ENCODE results near the gene NGEF.

Gene NGEF

DNA sequence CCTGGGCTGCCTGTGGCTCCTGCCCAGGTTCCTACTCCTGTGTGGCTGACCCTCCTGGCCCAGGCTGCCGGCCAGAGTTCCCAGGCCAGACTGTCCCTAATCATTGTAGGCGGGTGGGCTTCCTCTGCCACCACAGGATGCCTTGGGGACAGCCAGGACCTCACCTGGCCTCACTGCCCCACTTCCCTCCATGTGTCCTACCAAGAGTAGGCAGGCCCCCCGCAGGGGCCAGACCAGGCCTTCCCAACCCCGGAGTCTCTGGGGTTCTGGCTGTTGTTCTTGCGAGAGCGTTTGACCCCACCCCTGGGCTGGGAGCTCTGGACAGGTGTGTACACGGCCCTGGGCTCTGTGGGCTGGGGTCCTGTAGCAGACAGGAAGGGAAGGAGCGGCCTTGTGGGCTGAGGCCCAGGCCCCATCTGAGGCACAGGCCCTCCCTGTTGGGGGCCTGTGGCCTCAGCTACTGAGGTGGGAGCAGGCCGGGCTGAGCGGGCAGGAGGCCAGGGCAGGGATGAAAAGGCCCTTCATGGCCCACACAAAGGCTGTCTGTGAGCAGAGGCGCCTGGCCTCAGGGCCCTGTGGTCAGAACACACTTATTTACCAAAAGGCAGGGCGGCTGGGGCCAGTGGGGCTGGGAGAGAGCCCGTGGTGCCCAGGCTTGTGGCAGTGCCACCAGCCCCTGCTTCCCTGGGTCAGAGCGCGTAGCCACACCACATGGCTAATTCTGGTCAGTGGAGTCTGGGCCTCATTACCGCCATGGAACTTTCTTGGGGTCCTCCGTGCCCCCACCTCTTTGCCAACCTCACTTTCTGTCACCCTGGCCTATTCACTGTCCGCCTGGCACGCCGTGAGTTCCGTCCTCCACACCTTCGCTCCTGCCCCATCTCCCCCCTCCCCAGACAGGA, 141.0 kb downstream of the NGEF start:
- no peak overlapping the region for H3K27ac ChIP-seq (replicated peaks)
- no peak overlapping the region for H3K4me3 ChIP-seq (replicated peaks; ENCODE audit: insufficient read depth, low read length)
- TF ChIP-seq, protein P1, sequence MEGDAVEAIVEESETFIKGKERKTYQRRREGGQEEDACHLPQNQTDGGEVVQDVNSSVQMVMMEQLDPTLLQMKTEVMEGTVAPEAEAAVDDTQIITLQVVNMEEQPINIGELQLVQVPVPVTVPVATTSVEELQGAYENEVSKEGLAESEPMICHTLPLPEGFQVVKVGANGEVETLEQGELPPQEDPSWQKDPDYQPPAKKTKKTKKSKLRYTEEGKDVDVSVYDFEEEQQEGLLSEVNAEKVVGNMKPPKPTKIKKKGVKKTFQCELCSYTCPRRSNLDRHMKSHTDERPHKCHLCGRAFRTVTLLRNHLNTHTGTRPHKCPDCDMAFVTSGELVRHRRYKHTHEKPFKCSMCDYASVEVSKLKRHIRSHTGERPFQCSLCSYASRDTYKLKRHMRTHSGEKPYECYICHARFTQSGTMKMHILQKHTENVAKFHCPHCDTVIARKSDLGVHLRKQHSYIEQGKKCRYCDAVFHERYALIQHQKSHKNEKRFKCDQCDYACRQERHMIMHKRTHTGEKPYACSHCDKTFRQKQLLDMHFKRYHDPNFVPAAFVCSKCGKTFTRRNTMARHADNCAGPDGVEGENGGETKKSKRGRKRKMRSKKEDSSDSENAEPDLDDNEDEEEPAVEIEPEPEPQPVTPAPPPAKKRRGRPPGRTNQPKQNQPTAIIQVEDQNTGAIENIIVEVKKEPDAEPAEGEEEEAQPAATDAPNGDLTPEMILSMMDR (IDR thresholded peaks at IDR 0.05; ENCODE audit: insufficient read depth, low read length): no peak
- TF ChIP-seq SPI1 (IDR thresholded peaks at IDR 0.05; ENCODE audit: borderline replicate concordance, low read depth) (no peak), GABPA (IDR thresholded peaks at IDR 0.05; ENCODE audit: low read depth) (no peak), POLR2AphosphoS5 (IDR thresholded peaks at IDR 0.05; ENCODE audit: low read depth) (no peak)
- TF ChIP-seq, protein P2, sequence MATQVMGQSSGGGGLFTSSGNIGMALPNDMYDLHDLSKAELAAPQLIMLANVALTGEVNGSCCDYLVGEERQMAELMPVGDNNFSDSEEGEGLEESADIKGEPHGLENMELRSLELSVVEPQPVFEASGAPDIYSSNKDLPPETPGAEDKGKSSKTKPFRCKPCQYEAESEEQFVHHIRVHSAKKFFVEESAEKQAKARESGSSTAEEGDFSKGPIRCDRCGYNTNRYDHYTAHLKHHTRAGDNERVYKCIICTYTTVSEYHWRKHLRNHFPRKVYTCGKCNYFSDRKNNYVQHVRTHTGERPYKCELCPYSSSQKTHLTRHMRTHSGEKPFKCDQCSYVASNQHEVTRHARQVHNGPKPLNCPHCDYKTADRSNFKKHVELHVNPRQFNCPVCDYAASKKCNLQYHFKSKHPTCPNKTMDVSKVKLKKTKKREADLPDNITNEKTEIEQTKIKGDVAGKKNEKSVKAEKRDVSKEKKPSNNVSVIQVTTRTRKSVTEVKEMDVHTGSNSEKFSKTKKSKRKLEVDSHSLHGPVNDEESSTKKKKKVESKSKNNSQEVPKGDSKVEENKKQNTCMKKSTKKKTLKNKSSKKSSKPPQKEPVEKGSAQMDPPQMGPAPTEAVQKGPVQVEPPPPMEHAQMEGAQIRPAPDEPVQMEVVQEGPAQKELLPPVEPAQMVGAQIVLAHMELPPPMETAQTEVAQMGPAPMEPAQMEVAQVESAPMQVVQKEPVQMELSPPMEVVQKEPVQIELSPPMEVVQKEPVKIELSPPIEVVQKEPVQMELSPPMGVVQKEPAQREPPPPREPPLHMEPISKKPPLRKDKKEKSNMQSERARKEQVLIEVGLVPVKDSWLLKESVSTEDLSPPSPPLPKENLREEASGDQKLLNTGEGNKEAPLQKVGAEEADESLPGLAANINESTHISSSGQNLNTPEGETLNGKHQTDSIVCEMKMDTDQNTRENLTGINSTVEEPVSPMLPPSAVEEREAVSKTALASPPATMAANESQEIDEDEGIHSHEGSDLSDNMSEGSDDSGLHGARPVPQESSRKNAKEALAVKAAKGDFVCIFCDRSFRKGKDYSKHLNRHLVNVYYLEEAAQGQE (IDR thresholded peaks at IDR 0.05; ENCODE audit: insufficient replicate concordance, low read depth): no peak
- DNase-seq (ENCODE audit: low read depth in 1 of 2, low spot score in 1 of 2): no peak
- no peaks in the 10 kb centered on the region for H3K27me3 ChIP-seq (ENCODE audit: insufficient read depth, poor library complexity, severe bottlenecking)

DNA sequence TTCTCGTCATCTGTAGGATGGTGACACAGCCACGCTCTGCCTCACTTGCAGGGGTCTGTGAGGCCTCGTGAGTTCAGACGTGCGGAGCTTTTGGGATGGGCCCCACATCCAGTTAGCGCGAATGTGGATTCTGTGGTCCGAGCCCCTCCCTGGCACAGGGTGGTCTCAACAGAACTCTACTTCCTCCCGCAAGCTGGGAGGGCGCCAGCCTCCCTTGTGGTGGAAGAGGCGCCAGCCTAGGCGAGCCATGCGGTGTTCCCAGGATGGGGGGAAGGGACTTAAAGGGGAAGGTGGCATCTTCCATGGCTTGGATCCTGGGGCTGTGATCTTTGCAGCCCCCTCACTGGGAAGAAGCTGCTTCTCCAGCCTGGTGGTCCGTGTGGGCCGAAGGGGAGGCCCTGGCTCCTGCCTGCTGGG, 141.6 kb downstream of the NGEF start:
- no peak for TF ChIP-seq SPI1 (IDR thresholded peaks at IDR 0.05; ENCODE audit: borderline replicate concordance, low read depth)
- no peak overlapping the region for H3K27ac ChIP-seq (replicated peaks)

DNA sequence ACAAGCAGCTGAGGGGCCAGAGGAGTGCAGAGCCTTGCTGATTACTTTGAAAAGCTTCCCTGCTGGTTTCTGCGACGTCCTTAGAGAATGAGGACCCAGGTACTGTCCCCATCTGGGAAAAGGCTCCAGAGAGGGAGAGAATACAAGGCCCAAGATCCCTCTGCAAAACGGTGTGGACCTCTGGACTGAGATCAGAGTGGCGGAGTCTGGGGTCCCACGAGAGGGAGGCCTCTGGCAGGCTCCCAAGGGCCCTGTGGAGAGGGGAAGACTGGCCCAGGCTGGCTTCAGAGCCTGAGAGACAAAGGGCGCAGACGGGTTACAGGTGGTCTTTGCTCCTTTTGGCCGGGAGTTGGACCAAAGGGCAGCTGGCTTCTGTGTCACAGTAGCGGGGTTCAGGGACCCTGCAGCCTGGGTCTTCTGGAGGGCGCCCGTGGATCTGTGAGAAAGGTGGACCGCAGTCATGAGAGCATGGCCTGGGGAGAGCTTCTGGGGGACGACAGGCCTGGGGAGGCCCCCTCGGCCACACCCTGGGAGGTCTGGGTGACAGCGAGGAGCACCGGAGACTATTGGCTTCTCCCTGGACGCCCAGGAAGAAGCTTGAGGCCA, 142.2 kb downstream of the NGEF start:
- no peak for DNase-seq (ENCODE audit: low read depth in 1 of 2, low spot score in 1 of 2)
- Histone ChIP-seq H3K27me3 (ENCODE audit: insufficient read depth, poor library complexity, severe bottlenecking) (no peaks in the 10 kb centered on the region), H3K4me3 (replicated peaks; ENCODE audit: insufficient read depth, low read length) (no peak overlapping the region), H3K27ac (replicated peaks) (no peak overlapping the region)
- TF ChIP-seq SPI1 (IDR thresholded peaks at IDR 0.05; ENCODE audit: borderline replicate concordance, low read depth): no peak
- TF ChIP-seq, protein P1 (IDR thresholded peaks at IDR 0.05; ENCODE audit: insufficient read depth, low read length): no peak
- TF ChIP-seq, protein P2 (IDR thresholded peaks at IDR 0.05; ENCODE audit: insufficient replicate concordance, low read depth): no peak
- no peak for TF ChIP-seq GABPA (IDR thresholded peaks at IDR 0.05; ENCODE audit: low read depth)
- TF ChIP-seq POLR2AphosphoS5 (IDR thresholded peaks at IDR 0.05; ENCODE audit: low read depth): no peak

More for the DNA sequence above, 141.6 kb downstream of the NGEF start:
- DNase-seq (ENCODE audit: low read depth in 1 of 2, low spot score in 1 of 2): no peak
- H3K27me3 ChIP-seq (ENCODE audit: insufficient read depth, poor library complexity, severe bottlenecking): no peaks in the 10 kb centered on the region
- H3K4me3 ChIP-seq (replicated peaks; ENCODE audit: insufficient read depth, low read length): no peak overlapping the region

DNA sequence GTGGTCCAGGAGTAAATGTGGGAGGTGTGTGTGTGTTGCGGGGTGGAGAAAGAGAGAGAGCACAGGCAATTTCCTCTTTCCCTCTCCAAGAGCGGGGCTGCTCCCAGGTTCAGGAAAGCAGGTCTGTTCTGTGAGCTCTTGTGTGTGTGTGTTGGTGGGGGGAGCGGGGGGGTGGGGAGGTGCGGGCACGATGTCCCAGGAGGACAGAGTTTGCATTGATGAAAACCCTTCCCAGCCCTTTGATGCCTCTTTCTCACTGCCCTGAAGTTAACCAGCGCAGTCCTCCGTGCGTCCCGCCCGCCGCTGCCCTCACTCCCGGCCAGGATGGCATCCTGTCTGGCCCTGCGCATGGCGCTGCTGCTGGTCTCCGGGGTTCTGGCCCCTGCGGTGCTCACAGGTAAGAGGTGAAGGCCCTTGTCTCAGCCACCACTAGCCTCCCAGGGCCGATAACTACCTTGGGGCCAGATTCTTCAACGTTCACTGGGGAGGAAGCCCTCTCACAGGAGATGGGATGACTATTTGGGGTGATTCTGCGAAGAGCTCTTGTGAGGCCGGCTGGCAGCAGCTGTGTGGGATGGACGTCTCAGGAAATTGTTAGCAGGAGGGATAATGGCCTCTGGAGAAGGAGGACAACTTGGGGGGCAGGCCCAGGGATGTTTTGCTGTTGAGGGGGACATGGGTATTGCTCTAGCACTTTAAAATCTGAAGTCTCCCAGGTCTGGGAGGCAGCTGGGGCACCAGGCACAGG, 142.9 kb downstream of the NGEF start, which contains the start of gene SNORC:
Gene SNORC, plus strand, starts transcription at position 247 of the 748 bp plus-strand sequence. Its CDS starts 78 bp downstream, at position 325.
- DNase-seq (ENCODE audit: low read depth in 1 of 2, low spot score in 1 of 2): no peak
- no peak within 1 kb of the TSS for H3K4me3 ChIP-seq (replicated peaks; ENCODE audit: insufficient read depth, low read length)
- H3K27me3 ChIP-seq (ENCODE audit: insufficient read depth, poor library complexity, severe bottlenecking): no peaks in the 10 kb centered on the region
- TF ChIP-seq, protein P2 (IDR thresholded peaks at IDR 0.05; ENCODE audit: insufficient replicate concordance, low read depth): no peak
- TF ChIP-seq, protein P1 (IDR thresholded peaks at IDR 0.05; ENCODE audit: insufficient read depth, low read length): no peak
- no peak for TF ChIP-seq SPI1 (IDR thresholded peaks at IDR 0.05; ENCODE audit: borderline replicate concordance, low read depth)
- no peak for TF ChIP-seq GABPA (IDR thresholded peaks at IDR 0.05; ENCODE audit: low read depth)
- TF ChIP-seq POLR2AphosphoS5 (IDR thresholded peaks at IDR 0.05; ENCODE audit: low read depth): no peak
- no peak within 1 kb of the TSS for H3K27ac ChIP-seq (replicated peaks)
